Breast epithelium (tissue), 4 donors: ENCODE measurements around the gene C10orf95. TPM values are rescaled to one million over a fixed set of nuclear protein-coding genes. Genes with fewer than 3 reads are reported as not detected.
A peak's percentile ranks its signal among the peaks of the same experiment; 100 is the strongest.

ENCODE experiments used
- DNase-seq, 2 donors: peaks; one replicate each; pipeline ENCODE4 v3.0.0-alpha.2; 2019; ENCODE audit warnings: low spot score in 2 of 2
- H3K27ac ChIP-seq, 2 donors: fragments of 200-600 bp; sonication (generic) in 1 of 2; one replicate each; pipeline ENCODE4 v1.5.1; 2016 to 2019; ENCODE audit warnings: mild to moderate bottlenecking in 1 of 2
- H3K27me3 ChIP-seq, 2 donors: fragments of 200-600 bp; sonication (generic) in 1 of 2; one replicate each; pipeline versions ENCODE4 v1.5.1 to v1.6.0; 2017 to 2019; ENCODE audit warnings: control low read depth in 1 of 2, mild to moderate bottlenecking in 1 of 2
- H3K36me3 ChIP-seq: fragments of 200-600 bp; one replicate; pipeline ENCODE4 v1.5.1; 2019
- H3K4me1 ChIP-seq, 2 donors: fragments of 200-600 bp; sonication (generic); one replicate each; pipeline ENCODE4 v1.5.1; 2016 to 2019; ENCODE audit warnings: control low read depth in 1 of 2
- H3K4me3 ChIP-seq, 3 donors: fragments of 200-600 bp; sonication (generic); 1 replicate in 2 of 3; 2 replicates in 1 of 3; pipeline ENCODE4 v1.5.1; 2016 to 2019; ENCODE audit warnings: mild to moderate bottlenecking in 3 of 3, moderate library complexity in 2 of 3
- H3K9me3 ChIP-seq, 2 donors: fragments of 200-600 bp; sonication (generic) in 1 of 2; one replicate each; pipeline ENCODE4 v1.5.1; 2016 to 2019; ENCODE audit warnings: control low read depth in 1 of 2
- CTCF ChIP-seq, 3 donors: fragments of 450-650 bp; IDR thresholded peaks; one replicate each; pipeline ENCODE4 v1.5.1; 2016 to 2017; ENCODE audit warnings: antibody characterized with exemption in 3 of 3, mild to moderate bottlenecking in 3 of 3, moderate library complexity in 3 of 3
- POLR2A ChIP-seq: fragments of 450-650 bp; IDR thresholded peaks from one replicate; pipeline ENCODE4 v1.6.1; 2016; ENCODE audit warnings: antibody characterized with exemption, mild to moderate bottlenecking, moderate library complexity
- POLR2AphosphoS5 ChIP-seq, 3 donors: sonication (generic); formaldehyde crosslinking; IDR thresholded peaks; one replicate each; pipeline ENCODE4 v1.6.1; 2017; ENCODE audit warnings: antibody characterized with exemption in 3 of 3
- intact Hi-C: fragments of 100-400 bp; cut with DNase I; formaldehyde crosslinking; loops from one replicate; pipeline ENCODE4 v1.15.1; 2023; ENCODE audit warnings: low total_unique reads
- total RNA-seq, 3 donors: library from RNA; depleted of rRNA; stranded (reverse); fragments of >200 nt; gene quantifications; one replicate each; pipeline ENCODE4 v1.1.0, GENCODE V29; 2016

Gene C10orf95
- total RNA-seq, 3 donors from 2014 or later: 0.33 to 0.59 TPM; not detected in 1

GRCh38 chr10:102419269-102420180 is 31.8 kb downstream of the C10orf95 start:
- no peak for DNase-seq
- H3K27ac ChIP-seq: peak overlapping the region in 1 of 2 donors; percentile 96

GRCh38 chr10:102418622-102419268 is 32.6 kb downstream of the C10orf95 start, which contains the start of gene PSD:
Gene PSD (minus strand): TSS chr10:102418785. CDS start chr10:102417038, 1,747 bp downstream.
- Histone ChIP-seq H3K36me3 (no peaks in the 10 kb centered on the region), H3K9me3 (no peaks in the 10 kb centered on the region), H3K27me3 (peaks cover 0 to 44% of the 10 kb centered on the region in 2 donors), H3K4me1 (peaks cover 5 to 11% of the 10 kb centered on the region in 2 donors), H3K27ac (no peak within 1 kb of the TSS), H3K4me3 (peak within 1 kb of the TSS; percentile 83 to 94 (median 90))
- intact Hi-C loops: no loop called here
- no peak for DNase-seq
- TF ChIP-seq POLR2A (no peak), CTCF (IDR thresholded peaks at IDR 0.05) (no peak), POLR2AphosphoS5 (IDR thresholded peaks at IDR 0.05) (no peak)

More at GRCh38 chr10:102419269-102420180, 31.8 kb downstream of the C10orf95 start:
- no peaks in the 10 kb centered on the region for H3K36me3 ChIP-seq
- peaks cover 0 to 39% of the 10 kb centered on the region in 2 donors for H3K27me3 ChIP-seq
- no peak for TF ChIP-seq CTCF (IDR thresholded peaks at IDR 0.05)
- no peak for TF ChIP-seq POLR2AphosphoS5 (IDR thresholded peaks at IDR 0.05)
- TF ChIP-seq POLR2A: no peak
- H3K4me1 ChIP-seq: peaks cover 5 to 11% of the 10 kb centered on the region in 2 donors
- peak overlapping the region; percentile 83 to 94 (median 90) for H3K4me3 ChIP-seq
- intact Hi-C loops: no loop called here
- H3K9me3 ChIP-seq: no peaks in the 10 kb centered on the region

- H3K36me3 ChIP-seq: no peaks in the 10 kb centered on the region
- H3K4me3 ChIP-seq: no peak overlapping the region
- no peak overlapping the region for H3K27ac ChIP-seq
- H3K4me1 ChIP-seq: peaks cover 5 to 6% of the 10 kb centered on the region in 2 donors
- no peaks in the 10 kb centered on the region for H3K9me3 ChIP-seq
- TF ChIP-seq POLR2A: no peak
- TF ChIP-seq CTCF (IDR thresholded peaks at IDR 0.05): no peak
- no peak for TF ChIP-seq POLR2AphosphoS5 (IDR thresholded peaks at IDR 0.05)
- intact Hi-C loops: no loop called here
- H3K27me3 ChIP-seq: peaks cover 0 to 61% of the 10 kb centered on the region in 2 donors
- no peak for DNase-seq
These were observed 34.6 kb downstream of the C10orf95 start for GRCh38 chr10:102416695-102417094.

- intact Hi-C loops: no loop called here
- TF ChIP-seq CTCF (IDR thresholded peaks at IDR 0.05) (no peak), POLR2AphosphoS5 (IDR thresholded peaks at IDR 0.05) (no peak), POLR2A (no peak)
- H3K4me3 ChIP-seq: no peak overlapping the region
- H3K36me3 ChIP-seq: no peaks in the 10 kb centered on the region
- H3K4me1 ChIP-seq: peaks cover 5 to 6% of the 10 kb centered on the region in 2 donors
- no peak for DNase-seq
- H3K9me3 ChIP-seq: no peaks in the 10 kb centered on the region
- H3K27me3 ChIP-seq: peaks cover 0 to 65% of the 10 kb centered on the region in 2 donors
- no peak overlapping the region for H3K27ac ChIP-seq
These were observed 35.1 kb downstream of the C10orf95 start for GRCh38 chr10:102416283-102416682.
